Measurements from ENCODE around the gene GABRR2. TPM values are rescaled to one million over a fixed set of nuclear protein-coding genes. Genes with fewer than 3 reads are reported as not detected.
"Not testable (repeated sequence)": the region's sequence is repeated elsewhere in the genome, so short reads cannot be mapped to it uniquely, and the experiment has no call there.

GABRR2 gene
- total RNA-seq, 1 donor from 2014 or later, result 0.32 TPM

DNA sequence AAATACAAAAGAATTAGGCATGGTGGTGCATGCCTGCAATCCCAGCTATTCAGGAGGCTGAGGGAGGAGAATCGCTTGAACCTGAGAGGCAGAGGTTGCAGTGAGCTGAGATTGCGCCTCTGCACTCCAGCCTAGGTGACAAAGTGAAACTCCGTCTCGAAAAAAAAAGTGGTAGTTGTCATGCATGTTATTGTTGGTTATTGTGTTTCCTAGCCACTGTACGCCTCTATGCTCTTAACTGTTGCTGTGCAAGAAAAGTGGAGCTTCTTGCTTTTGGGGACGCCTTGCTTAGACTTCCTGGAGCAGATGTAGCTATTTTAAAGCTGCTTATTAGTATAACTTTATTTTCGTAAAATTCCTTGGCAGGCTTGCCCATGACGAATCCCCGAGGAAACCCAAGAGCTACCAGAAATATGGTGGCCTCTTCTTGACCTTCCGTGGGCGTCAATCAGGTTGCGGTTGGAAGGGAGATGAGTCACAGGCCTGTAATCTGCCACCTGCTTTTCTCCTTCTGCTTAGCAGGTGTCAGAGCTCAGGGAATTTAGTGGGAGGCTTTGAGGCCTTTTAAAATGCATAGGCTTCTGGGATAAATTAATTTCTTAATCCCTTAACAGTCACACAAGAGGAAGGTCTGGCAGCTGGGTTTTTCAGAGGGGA is 17.3 kb downstream of the GABRR2 start:
- peaks cover 9 to 18% of the 10 kb centered on the region in 2 donors for H3K4me1 ChIP-seq
- peak; percentile 38 to 85 for DNase-seq (ENCODE audit: low spot score in 2 of 2)
- TF ChIP-seq, protein P1, sequence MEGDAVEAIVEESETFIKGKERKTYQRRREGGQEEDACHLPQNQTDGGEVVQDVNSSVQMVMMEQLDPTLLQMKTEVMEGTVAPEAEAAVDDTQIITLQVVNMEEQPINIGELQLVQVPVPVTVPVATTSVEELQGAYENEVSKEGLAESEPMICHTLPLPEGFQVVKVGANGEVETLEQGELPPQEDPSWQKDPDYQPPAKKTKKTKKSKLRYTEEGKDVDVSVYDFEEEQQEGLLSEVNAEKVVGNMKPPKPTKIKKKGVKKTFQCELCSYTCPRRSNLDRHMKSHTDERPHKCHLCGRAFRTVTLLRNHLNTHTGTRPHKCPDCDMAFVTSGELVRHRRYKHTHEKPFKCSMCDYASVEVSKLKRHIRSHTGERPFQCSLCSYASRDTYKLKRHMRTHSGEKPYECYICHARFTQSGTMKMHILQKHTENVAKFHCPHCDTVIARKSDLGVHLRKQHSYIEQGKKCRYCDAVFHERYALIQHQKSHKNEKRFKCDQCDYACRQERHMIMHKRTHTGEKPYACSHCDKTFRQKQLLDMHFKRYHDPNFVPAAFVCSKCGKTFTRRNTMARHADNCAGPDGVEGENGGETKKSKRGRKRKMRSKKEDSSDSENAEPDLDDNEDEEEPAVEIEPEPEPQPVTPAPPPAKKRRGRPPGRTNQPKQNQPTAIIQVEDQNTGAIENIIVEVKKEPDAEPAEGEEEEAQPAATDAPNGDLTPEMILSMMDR (IDR thresholded peaks at IDR 0.05), result no peak
- H3K27ac ChIP-seq, result peak overlapping the region; percentile 17 to 64
- H3K4me3 ChIP-seq, result peak overlapping the region in 1 of 2 donors; percentile 18
- no peaks in the 10 kb centered on the region for H3K27me3 ChIP-seq
- no peaks in the 10 kb centered on the region for H3K9me3 ChIP-seq
- no peaks in the 10 kb centered on the region for H3K36me3 ChIP-seq
- intact Hi-C loops (cut with DNase I), result loop anchor here (5.0 kb wide), 1 partner anchor 54 kb away; the partner anchor contains the start of gene UBE2J1

DNA sequence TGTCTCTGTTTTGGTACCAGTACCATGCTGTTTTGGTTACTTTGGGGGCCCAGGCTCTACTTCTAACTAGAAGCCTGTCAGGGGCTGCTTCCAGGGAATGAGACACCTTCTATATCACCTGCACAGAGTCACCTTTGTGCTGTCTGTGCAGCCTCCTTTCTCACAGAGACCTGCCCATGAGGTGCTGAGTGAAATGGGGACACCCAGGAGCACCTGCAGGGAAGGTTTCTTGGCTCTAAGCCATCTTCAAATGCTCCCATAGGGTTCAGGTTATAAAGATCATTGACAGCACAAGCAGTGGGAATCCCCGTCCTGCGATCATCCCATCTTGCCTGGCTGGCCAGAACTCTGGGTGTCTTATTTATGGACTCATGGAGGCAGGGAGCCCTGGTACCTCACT is 19.1 kb downstream of the GABRR2 start:
- no peak overlapping the region for H3K4me3 ChIP-seq
- H3K27ac ChIP-seq, result no peak overlapping the region
- peaks cover 9 to 18% of the 10 kb centered on the region in 2 donors for H3K4me1 ChIP-seq
- no peak for DNase-seq (ENCODE audit: low spot score in 2 of 2)
- TF ChIP-seq, protein P1 (IDR thresholded peaks at IDR 0.05), result no peak
- intact Hi-C loops (cut with DNase I), result loop anchor here (5.0 kb wide), 1 partner anchor 56 kb away; the partner anchor contains the start of gene UBE2J1
- no peaks in the 10 kb centered on the region for H3K27me3 ChIP-seq
- no peaks in the 10 kb centered on the region for H3K9me3 ChIP-seq
- no peaks in the 10 kb centered on the region for H3K36me3 ChIP-seq

DNA sequence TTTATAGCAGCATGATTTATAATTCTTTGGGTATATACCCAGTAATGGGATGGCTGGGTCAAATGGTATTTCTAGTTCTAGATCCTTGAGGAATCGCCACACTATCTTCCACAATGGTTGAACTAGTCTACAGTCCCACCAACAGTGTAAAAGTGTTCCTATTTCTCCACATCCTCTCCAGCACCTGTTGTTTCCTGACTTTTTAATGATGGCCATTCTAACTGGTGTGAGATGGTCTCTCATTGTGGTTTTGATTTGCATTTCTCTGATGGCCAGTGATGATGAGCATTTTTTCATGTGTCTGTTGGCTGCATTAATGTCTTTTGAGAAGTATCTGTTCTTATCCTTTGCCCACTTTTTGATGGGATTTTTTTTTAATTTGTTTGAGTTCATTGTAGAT is 20.0 kb downstream of the GABRR2 start:
- DNase-seq (ENCODE audit: low spot score in 2 of 2); H3K4me3 ChIP-seq; H3K9me3 ChIP-seq; H3K27ac ChIP-seq; H3K27me3 ChIP-seq; H3K36me3 ChIP-seq: not testable (repeated sequence)
- H3K4me1 ChIP-seq, result peaks cover 9 to 18% of the 10 kb centered on the region in 2 donors
- intact Hi-C loops (cut with DNase I), result loop anchor here (5.0 kb wide), 1 partner anchor 57 kb away; the partner anchor contains the start of gene UBE2J1

- Histone ChIP-seq H3K9me3 (no peaks in the 10 kb centered on the region), H3K36me3 (no peaks in the 10 kb centered on the region), H3K4me1 (no peaks in the 10 kb centered on the region), H3K27ac (no peak overlapping the region), H3K4me3 (no peak overlapping the region), H3K27me3 (no peaks in the 10 kb centered on the region)
- TF ChIP-seq, protein P1 (IDR thresholded peaks at IDR 0.05), result no peak
- intact Hi-C loops (cut with DNase I), result no loop called here
- no peak for DNase-seq (ENCODE audit: low spot score in 2 of 2)
Observed at GRCh38 chr6:89291256-89291819, 23.8 kb downstream of the GABRR2 start.

GRCh38 chr6:89290401-89291155 is 24.5 kb downstream of the GABRR2 start:
- H3K4me1 ChIP-seq, result no peaks in the 10 kb centered on the region
- H3K27me3 ChIP-seq, result no peaks in the 10 kb centered on the region
- H3K27ac ChIP-seq, result no peak overlapping the region
- H3K4me3 ChIP-seq, result no peak overlapping the region
- TF ChIP-seq, protein P1 (IDR thresholded peaks at IDR 0.05), result no peak
- no peaks in the 10 kb centered on the region for H3K36me3 ChIP-seq
- no peaks in the 10 kb centered on the region for H3K9me3 ChIP-seq
- no peak for DNase-seq (ENCODE audit: low spot score in 2 of 2)
- intact Hi-C loops (cut with DNase I), result no loop called here

- Histone ChIP-seq H3K4me3 (no peak overlapping the region), H3K9me3 (no peaks in the 10 kb centered on the region), H3K27me3 (no peaks in the 10 kb centered on the region), H3K36me3 (no peaks in the 10 kb centered on the region), H3K4me1 (no peaks in the 10 kb centered on the region), H3K27ac (no peak overlapping the region)
- DNase-seq (ENCODE audit: low spot score in 2 of 2), result no peak
- TF ChIP-seq, protein P1 (IDR thresholded peaks at IDR 0.05), result no peak
- intact Hi-C loops (cut with DNase I), result no loop called here
Observed at GRCh38 chr6:89289710-89290109, 25.4 kb downstream of the GABRR2 start.
